Right lobe of liver (tissue), 4 donors: ENCODE results near the gene CEP44.

Experiments
- CTCF ChIP-seq, 4 donors: fragments of 200-600 bp in 3 of 4; fragments of 450-650 bp in 1 of 4; IDR thresholded peaks; one replicate each; pipeline versions ENCODE4 v1.5.1 to v1.8.0; 2016 to 2022; ENCODE audit warnings: antibody characterized with exemption in 4 of 4, mild to moderate bottlenecking in 2 of 4
- POLR2A ChIP-seq: fragments of 450-650 bp; IDR thresholded peaks from one replicate; pipeline ENCODE4 v1.6.1; 2017; ENCODE audit warnings: antibody characterized with exemption, mild to moderate bottlenecking
- donor health status: DM: no; HTN: no; CAD: no.
- donor health status: DM: no; HTN: no; CAD: no.
- donor health status: DM: no; HTN: yes; CAD: no.

DNA sequence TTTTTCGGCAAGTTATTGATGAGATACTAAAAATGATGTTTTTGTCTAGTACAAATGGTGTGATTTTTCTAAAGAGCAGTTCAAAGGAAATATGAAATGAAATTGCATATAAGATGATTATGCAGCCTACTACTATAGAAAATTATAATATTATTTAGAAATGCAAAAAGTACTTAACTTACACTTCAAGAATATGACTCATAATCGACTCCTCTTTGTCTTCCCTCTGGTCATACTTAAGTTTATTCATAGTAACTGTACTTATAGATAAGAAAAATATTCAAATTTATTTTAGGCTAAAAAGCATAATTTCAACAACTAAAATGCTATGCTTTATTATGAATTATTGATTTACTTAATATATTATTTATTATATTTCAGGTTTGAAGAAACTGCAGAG lies 33.2 kb downstream of the CEP44 start:
- no peak for TF ChIP-seq CTCF (IDR thresholded peaks at IDR 0.05)
- no peak for TF ChIP-seq POLR2A
